ENCODE measurements around the gene DTX2.
"Not testable (repeated sequence)": the region's sequence is repeated elsewhere in the genome, so short reads cannot be mapped to it uniquely, and the experiment has no call there.

The DTX2 gene

GRCh38 chr7:76513817-76514799 lies 52.6 kb downstream of the DTX2 start:
- no peak for DNase-seq

- no peak for DNase-seq
These were observed 53.6 kb downstream of the DTX2 start for GRCh38 chr7:76514926-76515771.

- DNase-seq, result no peak
These were observed 54.5 kb downstream of the DTX2 start for GRCh38 chr7:76515999-76516443.

GRCh38 chr7:76516932-76517331 lies 55.4 kb downstream of the DTX2 start:
- not testable (repeated sequence) for DNase-seq

- not testable (repeated sequence) for DNase-seq
These were observed 64.7 kb downstream of the DTX2 start for GRCh38 chr7:76526183-76526582.

GRCh38 chr7:76531643-76532042 lies 70.1 kb downstream of the DTX2 start:
- not testable (repeated sequence) for DNase-seq

- not testable (repeated sequence) for DNase-seq
These were observed 81.7 kb downstream of the DTX2 start, which contains the start of gene SPDYE16 for GRCh38 chr7:76543197-76543596. Gene SPDYE16 (minus strand): TSS chr7:76543297. CDS start chr7:76541459, 1,838 bp downstream.

GRCh38 chr7:76549025-76549854 lies 87.7 kb downstream of the DTX2 start:
- DNase-seq, result peak; percentile 98

- DNase-seq, result not testable (repeated sequence)
These were observed 88.3 kb downstream of the DTX2 start for GRCh38 chr7:76549855-76550248.

GRCh38 chr7:76551992-76552391 lies 90.5 kb downstream of the DTX2 start:
- DNase-seq, result not testable (repeated sequence)
